Upper lobe of left lung (tissue), 4 donors: ENCODE results near the gene TSN.
"Not testable (repeated sequence)": the region's sequence is repeated elsewhere in the genome, so short reads cannot be mapped to it uniquely, and the experiment has no call there.

Source experiments
- CTCF ChIP-seq, 6 experiments: fragments of 450-650 bp in 4 of 6; fragments of 200-600 bp in 2 of 6; sonication (generic) in 2 of 6; IDR thresholded peaks; one replicate each; pipeline ENCODE4 v1.5.1; 2016 to 2019; ENCODE audit warnings: antibody characterized with exemption in 6 of 6
- EP300 ChIP-seq, 4 donors: sonication (generic); formaldehyde crosslinking; IDR thresholded peaks; one replicate each; pipeline ENCODE4 v1.5.1; 2017; ENCODE audit warnings: antibody characterized with exemption in 4 of 4, control low read depth in 2 of 4
- POLR2A ChIP-seq, 4 donors: fragments of 450-650 bp; IDR thresholded peaks; one replicate each; pipeline ENCODE4 v1.5.1; 2016 to 2017; ENCODE audit warnings: antibody characterized with exemption in 4 of 4, mild to moderate bottlenecking in 2 of 4
- POLR2AphosphoS5 ChIP-seq, 2 donors: sonication (generic); formaldehyde crosslinking; IDR thresholded peaks; one replicate each; pipeline ENCODE4 v1.5.1; 2017; ENCODE audit warnings: antibody characterized with exemption in 2 of 2

GRCh38 chr2:121711481-121711880 lies 44.0 kb upstream of the TSN start:
- not testable (repeated sequence) for TF ChIP-seq CTCF, EP300, POLR2AphosphoS5, POLR2A (IDR thresholded peaks at IDR 0.05)
